HL-60 (cell line): Measurements from ENCODE around the gene NPAS2.

Experiments used
- CTCF ChIP-seq: IDR thresholded peaks from one replicate; pipeline ENCODE4 v1.5.1; 2011; ENCODE audit warnings: low read length, control low read depth, inconsistent platforms; ENCODE audit not compliant: insufficient read depth
- GABPA ChIP-seq: IDR thresholded peaks from 2 replicates; pipeline ENCODE4 v1.6.1; 2012; ENCODE audit warnings: low read depth
- POLR2AphosphoS5 ChIP-seq: IDR thresholded peaks from 2 replicates; pipeline ENCODE4 v1.6.1; 2012; ENCODE audit warnings: low read depth
- REST ChIP-seq: IDR thresholded peaks from 2 replicates; pipeline ENCODE4 v1.6.1; 2012; ENCODE audit warnings: low read depth; ENCODE audit not compliant: insufficient replicate concordance
- SPI1 ChIP-seq: IDR thresholded peaks from 2 replicates; pipeline ENCODE4 v1.6.1; 2012; ENCODE audit warnings: low read depth, mild to moderate bottlenecking, borderline replicate concordance

- TF ChIP-seq CTCF (no peak), REST (no peak), POLR2AphosphoS5 (no peak), GABPA (no peak), SPI1 (no peak)
Measured at GRCh38 chr2:100855606-100856005, 35.7 kb downstream of the NPAS2 start.
